Measurements from ENCODE around the gene TGM1. TPM values are rescaled to one million over a fixed set of nuclear protein-coding genes. Genes with fewer than 3 reads are reported as not detected.

TGM1 gene
- 2.2 TPM for polyA plus RNA-seq (2013, experiment 1 of 2)
- polyA plus RNA-seq (2013, experiment 2 of 2): 2.3 TPM

- DNase-seq (ENCODE audit: low spot score): no peak
- Histone ChIP-seq H3K79me1 (ENCODE audit: low read depth, low read length) (no peaks in the 10 kb centered on the region), H4K91ac (ENCODE audit: low read depth, low read length, poor library complexity) (no peak within 1 kb of the TSS), H2BK12ac (ENCODE audit: low read length) (no peak within 1 kb of the TSS), H3K4me1 (ENCODE audit: control insufficient read depth in 2 of 2, insufficient read depth in 1 of 2, low read depth in 1 of 2, low read length in 2 of 2) (no peaks in the 10 kb centered on the region), H3K4ac (ENCODE audit: low read length) (peak within 1 kb of the TSS; percentile 14), H3K18ac (ENCODE audit: low read length) (no peak within 1 kb of the TSS), H2AFZ (ENCODE audit: low read length) (no peak within 1 kb of the TSS), H3K27me3 (ENCODE audit: control insufficient read depth in 3 of 3, insufficient read depth in 3 of 3, low read depth in 1 of 3, low read length in 3 of 3) (no peaks in the 10 kb centered on the region), H3K4me2 (ENCODE audit: insufficient read depth, low read length, poor library complexity, severe bottlenecking) (no peak within 1 kb of the TSS), H3K23ac (ENCODE audit: low read depth, low read length, poor library complexity) (no peak within 1 kb of the TSS), H3K4me3 (ENCODE audit: low read length in 2 of 2) (no peak within 1 kb of the TSS), H2BK5ac (ENCODE audit: low read length) (peak within 1 kb of the TSS; percentile 27), H4K8ac (ENCODE audit: low read depth, low read length) (no peak within 1 kb of the TSS), H3K27ac (replicated peaks; ENCODE audit: low read length) (no peak within 1 kb of the TSS), H3K9ac (ENCODE audit: low read depth, low read length, poor library complexity) (peak within 1 kb of the TSS; percentile 30), H3K9me3 (replicated peaks in 1 of 2; ENCODE audit: control insufficient read depth in 2 of 2, insufficient read depth in 1 of 2, low read depth in 1 of 2, low read length in 2 of 2) (no peaks in the 10 kb centered on the region), H2BK15ac (ENCODE audit: low read length) (no peak within 1 kb of the TSS), H2AK5ac (ENCODE audit: low read depth, low read length) (no peak within 1 kb of the TSS), H3K36me3 (replicated peaks in 1 of 2; ENCODE audit: control insufficient read depth in 2 of 2, insufficient read depth in 2 of 2, low read length in 2 of 2) (peaks cover 7 to 13% of the 10 kb centered on the region in 2 donors), H3K14ac (ENCODE audit: low read length) (no peak within 1 kb of the TSS), H2BK120ac (ENCODE audit: low read depth, low read length) (no peak within 1 kb of the TSS)
- WGBS, 2 donors (ENCODE audit: extremely low coverage in 2 of 2, insufficient read length in 2 of 2, insufficient replicate concordance in 1 of 2): no CpG with 5 or more reads among the region's 14 CpGs
Observed at GRCh38 chr14:24262821-24263733, at the start of gene TGM1. TGM1 (minus strand) TSS chr14:24263177; CDS start chr14:24262352, 825 bp downstream.

DNA sequence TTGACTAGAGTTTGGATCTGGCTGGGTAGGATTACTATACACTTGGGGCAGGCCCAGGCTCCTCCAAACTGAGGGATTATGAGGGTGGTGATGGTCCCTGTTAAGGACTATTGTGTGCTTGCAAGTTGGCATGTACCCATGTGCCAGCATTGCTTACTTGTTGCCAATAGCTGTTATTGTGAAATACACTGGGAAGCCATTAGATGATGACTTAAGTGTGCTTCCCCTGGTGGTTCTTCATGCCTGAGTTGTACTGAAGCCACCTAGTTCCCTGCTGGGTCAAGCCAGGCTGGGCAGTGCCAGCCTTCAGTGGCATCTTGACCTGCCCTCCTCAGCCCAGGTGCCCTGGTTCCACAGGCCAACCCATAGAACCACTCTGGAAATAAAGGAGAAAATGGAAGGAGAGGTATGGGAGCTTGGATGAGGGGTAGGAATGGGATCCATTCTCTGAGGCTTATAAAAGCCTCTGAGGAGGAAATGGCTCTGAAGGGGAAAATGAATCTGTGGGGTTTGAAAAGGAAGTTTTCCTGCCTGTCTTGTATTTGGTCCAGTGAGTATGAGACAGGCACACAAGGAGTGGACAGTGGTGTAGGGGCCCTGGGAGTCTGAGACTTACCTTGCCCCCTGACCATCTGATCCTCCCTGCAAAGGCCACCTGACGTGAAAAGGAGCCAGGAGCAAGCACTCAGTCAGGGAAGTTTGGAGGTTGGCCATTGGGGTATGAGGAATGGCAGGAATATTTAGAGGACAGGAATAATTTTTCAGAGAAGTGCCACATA is 49.0 kb upstream of the TGM1 start:
- no CpG with 5 or more reads among the region's 1 CpG for WGBS, 2 donors (ENCODE audit: extremely low coverage in 2 of 2, insufficient read length in 2 of 2, insufficient replicate concordance in 1 of 2)
- Histone ChIP-seq H3K79me1 (ENCODE audit: low read depth, low read length) (no peaks in the 10 kb centered on the region), H3K9me3 (replicated peaks in 1 of 2; ENCODE audit: control insufficient read depth in 2 of 2, insufficient read depth in 1 of 2, low read depth in 1 of 2, low read length in 2 of 2) (peaks cover 0 to 7% of the 10 kb centered on the region in 2 donors), H2AK5ac (ENCODE audit: low read depth, low read length) (no peak overlapping the region), H3K4me3 (ENCODE audit: low read length in 2 of 2) (no peak overlapping the region), H3K27me3 (ENCODE audit: control insufficient read depth in 3 of 3, insufficient read depth in 3 of 3, low read depth in 1 of 3, low read length in 3 of 3) (peaks cover 0 to 10% (median 0%) of the 10 kb centered on the region in 3 experiments), H2BK12ac (ENCODE audit: low read length) (no peak overlapping the region), H3K18ac (ENCODE audit: low read length) (no peak overlapping the region), H3K23ac (ENCODE audit: low read depth, low read length, poor library complexity) (no peak overlapping the region), H3K4me2 (ENCODE audit: insufficient read depth, low read length, poor library complexity, severe bottlenecking) (no peak overlapping the region), H3K4ac (ENCODE audit: low read length) (no peak overlapping the region), H4K91ac (ENCODE audit: low read depth, low read length, poor library complexity) (no peak overlapping the region), H2BK120ac (ENCODE audit: low read depth, low read length) (no peak overlapping the region), H3K27ac (replicated peaks; ENCODE audit: low read length) (no peak overlapping the region), H3K9ac (ENCODE audit: low read depth, low read length, poor library complexity) (no peak overlapping the region), H2AFZ (ENCODE audit: low read length) (no peak overlapping the region), H3K14ac (ENCODE audit: low read length) (no peak overlapping the region), H3K36me3 (replicated peaks in 1 of 2; ENCODE audit: control insufficient read depth in 2 of 2, insufficient read depth in 2 of 2, low read length in 2 of 2) (peaks cover 6 to 34% of the 10 kb centered on the region in 2 donors), H3K4me1 (ENCODE audit: control insufficient read depth in 2 of 2, insufficient read depth in 1 of 2, low read depth in 1 of 2, low read length in 2 of 2) (no peaks in the 10 kb centered on the region), H4K8ac (ENCODE audit: low read depth, low read length) (no peak overlapping the region), H2BK15ac (ENCODE audit: low read length) (no peak overlapping the region), H2BK5ac (ENCODE audit: low read length) (no peak overlapping the region)
- DNase-seq (ENCODE audit: low spot score): no peak

DNA sequence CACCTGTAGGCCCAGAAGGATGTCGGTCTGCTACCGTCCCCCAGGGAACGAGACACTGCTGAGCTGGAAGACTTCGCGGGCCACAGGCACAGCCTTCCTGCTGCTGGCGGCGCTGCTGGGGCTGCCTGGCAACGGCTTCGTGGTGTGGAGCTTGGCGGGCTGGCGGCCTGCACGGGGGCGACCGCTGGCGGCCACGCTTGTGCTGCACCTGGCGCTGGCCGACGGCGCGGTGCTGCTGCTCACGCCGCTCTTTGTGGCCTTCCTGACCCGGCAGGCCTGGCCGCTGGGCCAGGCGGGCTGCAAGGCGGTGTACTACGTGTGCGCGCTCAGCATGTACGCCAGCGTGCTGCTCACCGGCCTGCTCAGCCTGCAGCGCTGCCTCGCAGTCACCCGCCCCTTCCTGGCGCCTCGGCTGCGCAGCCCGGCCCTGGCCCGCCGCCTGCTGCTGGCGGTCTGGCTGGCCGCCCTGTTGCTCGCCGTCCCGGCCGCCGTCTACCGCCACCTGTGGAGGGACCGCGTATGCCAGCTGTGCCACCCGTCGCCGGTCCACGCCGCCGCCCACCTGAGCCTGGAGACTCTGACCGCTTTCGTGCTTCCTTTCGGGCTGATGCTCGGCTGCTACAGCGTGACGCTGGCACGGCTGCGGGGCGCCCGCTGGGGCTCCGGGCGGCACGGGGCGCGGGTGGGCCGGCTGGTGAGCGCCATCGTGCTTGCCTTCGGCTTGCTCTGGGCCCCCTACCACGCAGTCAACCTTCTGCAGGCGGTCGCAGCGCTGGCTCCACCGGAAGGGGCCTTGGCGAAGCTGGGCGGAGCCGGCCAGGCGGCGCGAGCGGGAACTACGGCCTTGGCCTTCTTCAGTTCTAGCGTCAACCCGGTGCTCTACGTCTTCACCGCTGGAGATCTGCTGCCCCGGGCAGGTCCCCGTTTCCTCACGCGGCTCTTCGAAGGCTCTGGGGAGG is 47.9 kb upstream of the TGM1 start, which contains the start of gene LTB4R:
LTB4R (plus strand) TSS at position 857 of the 959 bp plus-strand sequence. CDS start 4,150 bp downstream, outside the sequence.
- Histone ChIP-seq H3K23ac (ENCODE audit: low read depth, low read length, poor library complexity) (no peak within 1 kb of the TSS), H4K8ac (ENCODE audit: low read depth, low read length) (no peak within 1 kb of the TSS), H3K4ac (ENCODE audit: low read length) (no peak within 1 kb of the TSS), H3K4me1 (ENCODE audit: control insufficient read depth in 2 of 2, insufficient read depth in 1 of 2, low read depth in 1 of 2, low read length in 2 of 2) (no peaks in the 10 kb centered on the region), H3K79me1 (ENCODE audit: low read depth, low read length) (no peaks in the 10 kb centered on the region), H3K18ac (ENCODE audit: low read length) (no peak within 1 kb of the TSS), H3K36me3 (replicated peaks in 1 of 2; ENCODE audit: control insufficient read depth in 2 of 2, insufficient read depth in 2 of 2, low read length in 2 of 2) (peaks cover 11 to 45% of the 10 kb centered on the region in 2 donors), H2AK5ac (ENCODE audit: low read depth, low read length) (no peak within 1 kb of the TSS), H4K91ac (ENCODE audit: low read depth, low read length, poor library complexity) (no peak within 1 kb of the TSS), H3K27me3 (ENCODE audit: control insufficient read depth in 3 of 3, insufficient read depth in 3 of 3, low read depth in 1 of 3, low read length in 3 of 3) (peaks cover 0 to 2% (median 0%) of the 10 kb centered on the region in 3 experiments), H3K14ac (ENCODE audit: low read length) (no peak within 1 kb of the TSS), H3K4me2 (ENCODE audit: insufficient read depth, low read length, poor library complexity, severe bottlenecking) (no peak within 1 kb of the TSS), H3K27ac (replicated peaks; ENCODE audit: low read length) (no peak within 1 kb of the TSS), H3K4me3 (ENCODE audit: low read length in 2 of 2) (no peak within 1 kb of the TSS), H2AFZ (ENCODE audit: low read length) (no peak within 1 kb of the TSS), H2BK120ac (ENCODE audit: low read depth, low read length) (no peak within 1 kb of the TSS), H3K9ac (ENCODE audit: low read depth, low read length, poor library complexity) (peak within 1 kb of the TSS; percentile 1), H2BK12ac (ENCODE audit: low read length) (no peak within 1 kb of the TSS), H2BK15ac (ENCODE audit: low read length) (no peak within 1 kb of the TSS), H3K9me3 (replicated peaks in 1 of 2; ENCODE audit: control insufficient read depth in 2 of 2, insufficient read depth in 1 of 2, low read depth in 1 of 2, low read length in 2 of 2) (peaks cover 0 to 3% of the 10 kb centered on the region in 2 donors), H2BK5ac (ENCODE audit: low read length) (no peak within 1 kb of the TSS)
- DNase-seq (ENCODE audit: low spot score): no peak
- no CpG with 5 or more reads among the region's 99 CpGs for WGBS, 2 donors (ENCODE audit: extremely low coverage in 2 of 2, insufficient read length in 2 of 2, insufficient replicate concordance in 1 of 2)
